MM.1S (cell line): ENCODE measurements around the gene B4GALT6.

Source experiments
- DNase-seq: peaks from one replicate; pipeline ENCODE4 v3.0.0-alpha.2; 2015
- H2AFZ ChIP-seq: fragments of 300-600 bp; sonication (generic); 2 replicates; pipeline ENCODE4 v1.6.0; 2016; ENCODE audit warnings: antibody characterized with exemption, low read length
- H3F3A ChIP-seq: fragments of 300-600 bp; sonication (generic); 2 replicates; pipeline ENCODE4 v1.6.1; 2016; ENCODE audit warnings: mild to moderate bottlenecking, antibody characterized with exemption, low read length, moderate library complexity, mixed read lengths; ENCODE audit not compliant: insufficient read depth
- H3K27ac ChIP-seq: fragments of 300-600 bp; sonication (generic); 2 replicates; pipeline ENCODE4 v1.5.1; 2016; ENCODE audit warnings: mild to moderate bottlenecking, low read length
- H3K27me3 ChIP-seq: fragments of 300-600 bp; sonication (generic); replicated peaks from 2 replicates; pipeline ENCODE4 v1.6.0; 2016; ENCODE audit warnings: low read length; ENCODE audit not compliant: insufficient read depth
- H3K36me3 ChIP-seq: fragments of 300-600 bp; sonication (generic); replicated peaks from 2 replicates; pipeline ENCODE4 v1.6.1; 2016; ENCODE audit warnings: mild to moderate bottlenecking, low read length, mixed read lengths; ENCODE audit not compliant: insufficient read depth
- H3K4me1 ChIP-seq: fragments of 300-600 bp; sonication (generic); 2 replicates; pipeline ENCODE4 v1.6.1; 2016; ENCODE audit warnings: low read length, mixed read lengths
- H3K4me2 ChIP-seq: fragments of 300-600 bp; sonication (generic); 2 replicates; pipeline ENCODE4 v1.6.0; 2016; ENCODE audit warnings: low read depth, low read length
- H3K4me3 ChIP-seq: fragments of 300-600 bp; sonication (generic); 2 replicates; pipeline ENCODE4 v1.5.1; 2016; ENCODE audit warnings: low read length, mixed read lengths
- H3K79me2 ChIP-seq: fragments of 300-600 bp; sonication (generic); 2 replicates; pipeline ENCODE4 v1.6.1; 2016; ENCODE audit warnings: mixed run types, low read length, mixed read lengths
- H3K9ac ChIP-seq: fragments of 300-600 bp; sonication (generic); 2 replicates; pipeline ENCODE4 v1.6.1; 2016; ENCODE audit warnings: low read length, mixed read lengths
- H3K9me2 ChIP-seq: fragments of 300-600 bp; sonication (generic); replicated peaks from 2 replicates; pipeline ENCODE4 v1.6.1; 2016; ENCODE audit warnings: mild to moderate bottlenecking, low read length, mixed read lengths; ENCODE audit not compliant: insufficient read depth
- H3K9me3 ChIP-seq: fragments of 300-600 bp; sonication (generic); replicated peaks from 2 replicates; pipeline ENCODE4 v1.6.1; 2016; ENCODE audit warnings: mild to moderate bottlenecking, low read length, mixed read lengths; ENCODE audit not compliant: insufficient read depth
- H4K20me1 ChIP-seq: fragments of 300-600 bp; sonication (generic); 2 replicates; pipeline ENCODE4 v1.6.1; 2016; ENCODE audit warnings: mild to moderate bottlenecking, low read length, moderate library complexity, mixed read lengths; ENCODE audit not compliant: insufficient read depth
- EZH2 ChIP-seq: fragments of 300-600 bp; sonication (generic); optimal IDR thresholded peaks from 2 replicates; pipeline ENCODE3; 2017; ENCODE audit warnings: low read depth, mild to moderate bottlenecking, antibody characterized with exemption, low read length, mixed read lengths
- EZH2phosphoT487 ChIP-seq: fragments of 300-600 bp; sonication (generic); IDR thresholded peaks from 2 replicates; pipeline ENCODE4 v1.6.1; 2018; ENCODE audit warnings: antibody characterized with exemption, low read length
- TF ChIP-seq, protein P1 (sequence below): fragments of 300-600 bp; sonication (generic); IDR thresholded peaks from 2 replicates; pipeline ENCODE4 v1.5.1; 2016; ENCODE audit warnings: antibody characterized with exemption, low read length, mixed read lengths

B4GALT6 gene

DNA sequence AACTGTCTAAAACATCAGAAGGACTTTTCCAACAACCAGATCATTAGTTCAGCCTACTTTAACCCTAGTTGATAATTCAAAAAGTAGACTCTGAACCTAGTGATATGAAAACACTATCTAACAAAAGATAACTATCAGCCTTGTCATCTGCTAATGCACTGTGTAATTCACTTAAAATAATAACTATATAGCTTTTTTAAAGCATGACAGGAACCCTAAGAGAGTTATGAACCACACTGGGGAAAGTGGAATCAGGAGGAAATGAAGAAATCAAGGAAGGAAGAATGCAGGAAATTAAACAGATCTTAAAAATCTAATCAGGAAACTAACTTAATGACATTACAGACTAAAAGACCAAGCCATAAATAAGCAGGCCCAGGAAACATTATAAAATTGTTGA, 9.0 kb downstream of the B4GALT6 start:
- DNase-seq = no peak
- no peaks in the 10 kb centered on the region for H3K79me2 ChIP-seq
- no peaks in the 10 kb centered on the region for H3K9me2 ChIP-seq

DNA sequence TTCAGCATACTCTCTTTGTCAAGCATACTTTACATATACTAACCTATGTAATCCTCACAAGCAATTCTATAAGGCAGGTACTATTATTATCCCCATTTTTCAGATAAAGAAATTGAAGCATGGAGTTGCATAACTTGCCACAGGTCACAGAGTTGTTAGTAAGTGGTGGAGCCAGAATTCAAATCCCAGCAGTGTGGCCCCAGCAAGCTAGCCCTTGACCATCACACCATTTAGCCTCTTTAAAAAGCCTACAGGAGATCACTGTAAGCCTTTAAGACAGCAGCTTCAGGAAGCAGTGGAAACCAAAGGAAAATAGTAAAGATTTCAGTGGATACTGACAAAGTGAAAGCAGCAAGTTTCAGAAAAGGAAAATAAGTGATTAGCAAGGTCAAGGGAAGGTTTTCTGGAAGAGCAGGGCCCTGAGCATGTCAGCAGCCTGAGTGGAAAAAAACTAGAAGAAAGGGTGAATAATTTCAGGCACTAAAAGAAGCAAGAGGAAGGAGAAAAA, 11.7 kb downstream of the B4GALT6 start:
- Histone ChIP-seq H3K79me2 (no peaks in the 10 kb centered on the region), H3K9ac (no peak overlapping the region), H3K27me3 (no peaks in the 10 kb centered on the region), H3K9me3 (no peaks in the 10 kb centered on the region), H3K36me3 (no peaks in the 10 kb centered on the region), H3K4me3 (no peak overlapping the region), H4K20me1 (no peaks in the 10 kb centered on the region), H3K27ac (no peak overlapping the region), H3K9me2 (no peaks in the 10 kb centered on the region), H3K4me1 (no peaks in the 10 kb centered on the region), H3K4me2 (no peak overlapping the region), H2AFZ (no peak overlapping the region), H3F3A (no peaks in the 10 kb centered on the region)
- TF ChIP-seq EZH2 = no peak
- TF ChIP-seq EZH2phosphoT487 = no peak
- TF ChIP-seq, protein P1, sequence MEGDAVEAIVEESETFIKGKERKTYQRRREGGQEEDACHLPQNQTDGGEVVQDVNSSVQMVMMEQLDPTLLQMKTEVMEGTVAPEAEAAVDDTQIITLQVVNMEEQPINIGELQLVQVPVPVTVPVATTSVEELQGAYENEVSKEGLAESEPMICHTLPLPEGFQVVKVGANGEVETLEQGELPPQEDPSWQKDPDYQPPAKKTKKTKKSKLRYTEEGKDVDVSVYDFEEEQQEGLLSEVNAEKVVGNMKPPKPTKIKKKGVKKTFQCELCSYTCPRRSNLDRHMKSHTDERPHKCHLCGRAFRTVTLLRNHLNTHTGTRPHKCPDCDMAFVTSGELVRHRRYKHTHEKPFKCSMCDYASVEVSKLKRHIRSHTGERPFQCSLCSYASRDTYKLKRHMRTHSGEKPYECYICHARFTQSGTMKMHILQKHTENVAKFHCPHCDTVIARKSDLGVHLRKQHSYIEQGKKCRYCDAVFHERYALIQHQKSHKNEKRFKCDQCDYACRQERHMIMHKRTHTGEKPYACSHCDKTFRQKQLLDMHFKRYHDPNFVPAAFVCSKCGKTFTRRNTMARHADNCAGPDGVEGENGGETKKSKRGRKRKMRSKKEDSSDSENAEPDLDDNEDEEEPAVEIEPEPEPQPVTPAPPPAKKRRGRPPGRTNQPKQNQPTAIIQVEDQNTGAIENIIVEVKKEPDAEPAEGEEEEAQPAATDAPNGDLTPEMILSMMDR = no peak
- DNase-seq = no peak

More for the DNA sequence above, 9.0 kb downstream of the B4GALT6 start:
- Histone ChIP-seq H3K27me3 (no peaks in the 10 kb centered on the region), H3K36me3 (no peaks in the 10 kb centered on the region), H3K4me3 (no peak overlapping the region), H3K4me2 (no peak overlapping the region), H4K20me1 (no peaks in the 10 kb centered on the region), H3K9me3 (no peaks in the 10 kb centered on the region), H2AFZ (no peak overlapping the region), H3K4me1 (no peaks in the 10 kb centered on the region), H3K27ac (no peak overlapping the region), H3F3A (no peaks in the 10 kb centered on the region), H3K9ac (no peak overlapping the region)
- TF ChIP-seq EZH2 (no peak), EZH2phosphoT487 (no peak)
- TF ChIP-seq, protein P1 = no peak

DNA sequence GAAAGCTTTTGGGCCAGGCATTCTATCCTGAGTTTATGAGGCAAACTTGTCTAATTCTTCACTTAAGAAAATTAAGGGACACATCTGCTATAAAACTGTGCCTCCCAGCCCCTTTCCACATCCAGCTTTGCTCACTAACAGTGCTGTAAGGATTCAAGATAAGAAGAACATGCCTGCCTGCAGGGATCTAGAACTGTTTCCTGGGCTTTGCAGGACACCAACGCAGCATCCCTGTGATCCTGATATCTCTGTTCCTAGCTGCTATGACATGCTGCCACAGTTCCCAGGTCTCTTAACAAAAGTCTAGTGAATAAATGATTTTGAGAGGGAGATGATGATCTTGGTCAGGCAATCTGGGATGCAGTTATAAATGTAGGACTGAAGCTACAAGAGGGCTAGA, 12.4 kb downstream of the B4GALT6 start:
- Histone ChIP-seq H3F3A (no peaks in the 10 kb centered on the region), H3K9me3 (no peaks in the 10 kb centered on the region), H2AFZ (no peak overlapping the region), H3K9ac (no peak overlapping the region), H3K4me1 (no peaks in the 10 kb centered on the region), H3K27me3 (no peaks in the 10 kb centered on the region), H3K27ac (no peak overlapping the region), H3K4me2 (no peak overlapping the region), H3K79me2 (no peaks in the 10 kb centered on the region), H3K4me3 (no peak overlapping the region), H3K9me2 (no peaks in the 10 kb centered on the region), H3K36me3 (no peaks in the 10 kb centered on the region), H4K20me1 (no peaks in the 10 kb centered on the region)
- DNase-seq = no peak
- no peak for TF ChIP-seq EZH2phosphoT487
- TF ChIP-seq, protein P1 = no peak
- no peak for TF ChIP-seq EZH2
